Fibroblast of the aortic adventitia (primary cell): ENCODE data around the gene MEF2A. TPM values are rescaled to one million over a fixed set of nuclear protein-coding genes. Genes with fewer than 3 reads are reported as not detected.

Source experiments
- DNase-seq: peaks from one replicate; pipeline ENCODE4 v3.0.0-alpha.2; 2010; ENCODE audit warnings: low read depth
- H3K4me3 ChIP-seq: 2 replicates; pipeline ENCODE4 v1.5.1; 2011; ENCODE audit warnings: low read depth, mild to moderate bottlenecking, control low read depth, low read length, moderate library complexity
- CTCF ChIP-seq: IDR thresholded peaks from 2 replicates; pipeline ENCODE4 v1.5.1; 2011; ENCODE audit warnings: mild to moderate bottlenecking, low read length, control low read depth, inconsistent platforms; ENCODE audit not compliant: insufficient read depth
- total RNA-seq: library from RNA; depleted of rRNA; stranded (reverse); fragments of >200 nt; gene quantifications from 2 replicates; pipeline ENCODE4 v1.2.3, GENCODE V29; 2012; ENCODE audit warnings: low replicate concordance

The MEF2A gene
- total RNA-seq, 1 donor = 95.1 TPM

GRCh38 chr15:99703603-99704443 is 138.0 kb downstream of the MEF2A start:
- TF ChIP-seq CTCF = peak; percentile 75
- H3K4me3 ChIP-seq = no peak overlapping the region
- peak; percentile 95 for DNase-seq

- peak; percentile 73 for TF ChIP-seq CTCF
- DNase-seq = peak; percentile 93
- no peak overlapping the region for H3K4me3 ChIP-seq
Observed at GRCh38 chr15:99704444-99704838, 138.7 kb downstream of the MEF2A start.

- TF ChIP-seq CTCF = no peak
- no peak for DNase-seq
- no peak overlapping the region for H3K4me3 ChIP-seq
Observed at GRCh38 chr15:99706557-99707303, 140.9 kb downstream of the MEF2A start.

GRCh38 chr15:99707473-99708270 is 141.9 kb downstream of the MEF2A start:
- DNase-seq = peak; percentile 76
- TF ChIP-seq CTCF = no peak
- peak overlapping the region; percentile 6 for H3K4me3 ChIP-seq

- no peak for TF ChIP-seq CTCF
- peak; percentile 87 for DNase-seq
- H3K4me3 ChIP-seq = no peak overlapping the region
Observed at GRCh38 chr15:99708563-99708962, 142.8 kb downstream of the MEF2A start.

GRCh38 chr15:99709243-99709986 is 143.6 kb downstream of the MEF2A start:
- TF ChIP-seq CTCF = no peak
- no peak for DNase-seq
- H3K4me3 ChIP-seq = no peak overlapping the region
